Measurements from ENCODE around the gene ELOVL5.
"Not testable (repeated sequence)": the region's sequence is repeated elsewhere in the genome, so short reads cannot be mapped to it uniquely, and the experiment has no call there.

ELOVL5 gene

GRCh38 chr6:53309059-53309900 lies 39.5 kb downstream of the ELOVL5 start:
- no peaks in the 10 kb centered on the region for H3K36me3 ChIP-seq (ENCODE audit: control insufficient read depth, insufficient read depth, low read length)
- no peaks in the 10 kb centered on the region for H3K9me3 ChIP-seq (ENCODE audit: control insufficient read depth, low read length)
- no peak overlapping the region for H3K27ac ChIP-seq (ENCODE audit: insufficient read depth, low read depth, low read length, poor library complexity, severe bottlenecking)
- H3K4me3 ChIP-seq (ENCODE audit: insufficient read depth, low read depth, low read length) = no peak overlapping the region
- H3K27me3 ChIP-seq (ENCODE audit: control insufficient read depth, insufficient read depth, low read length, poor library complexity, severe bottlenecking) = no peaks in the 10 kb centered on the region
- 89 to 90% methylated on average over 7 of the region's 7 CpGs for WGBS, 2 experiments
- H3K4me1 ChIP-seq (ENCODE audit: control insufficient read depth, insufficient read depth, low read length) = no peaks in the 10 kb centered on the region

GRCh38 chr6:53306819-53307347 lies 41.9 kb downstream of the ELOVL5 start:
- H3K27ac ChIP-seq (ENCODE audit: insufficient read depth, low read depth, low read length, poor library complexity, severe bottlenecking) = no peak overlapping the region
- WGBS, 2 experiments = 93% methylated on average over 1 of the region's 1 CpG

GRCh38 chr6:53306217-53306616 lies 42.5 kb downstream of the ELOVL5 start:
- H3K27ac ChIP-seq (ENCODE audit: insufficient read depth, low read depth, low read length, poor library complexity, severe bottlenecking); H3K9me3 ChIP-seq (ENCODE audit: control insufficient read depth, low read length); H3K27me3 ChIP-seq (ENCODE audit: control insufficient read depth, insufficient read depth, low read length, poor library complexity, severe bottlenecking); H3K4me3 ChIP-seq (ENCODE audit: insufficient read depth, low read depth, low read length); H3K36me3 ChIP-seq (ENCODE audit: control insufficient read depth, insufficient read depth, low read length): not testable (repeated sequence)
- peaks cover 12% of the 10 kb centered on the region for H3K4me1 ChIP-seq (ENCODE audit: control insufficient read depth, insufficient read depth, low read length)
- WGBS, 2 experiments = 90% methylated on average over 1 of the region's 1 CpG; no CpG with 5 or more reads in 1 of the 2 experiments

More at GRCh38 chr6:53306819-53307347, 41.9 kb downstream of the ELOVL5 start:
- no peaks in the 10 kb centered on the region for H3K9me3 ChIP-seq (ENCODE audit: control insufficient read depth, low read length)
- H3K4me1 ChIP-seq (ENCODE audit: control insufficient read depth, insufficient read depth, low read length) = peaks cover 5% of the 10 kb centered on the region
- H3K36me3 ChIP-seq (ENCODE audit: control insufficient read depth, insufficient read depth, low read length) = no peaks in the 10 kb centered on the region
- no peaks in the 10 kb centered on the region for H3K27me3 ChIP-seq (ENCODE audit: control insufficient read depth, insufficient read depth, low read length, poor library complexity, severe bottlenecking)
- H3K4me3 ChIP-seq (ENCODE audit: insufficient read depth, low read depth, low read length) = no peak overlapping the region

GRCh38 chr6:53305506-53306005 lies 43.2 kb downstream of the ELOVL5 start:
- 91 to 93% methylated on average over 37 of the region's 37 CpGs for WGBS, 2 experiments

GRCh38 chr6:53304953-53305352 lies 43.8 kb downstream of the ELOVL5 start:
- H3K27ac ChIP-seq (ENCODE audit: insufficient read depth, low read depth, low read length, poor library complexity, severe bottlenecking); H3K9me3 ChIP-seq (ENCODE audit: control insufficient read depth, low read length); H3K27me3 ChIP-seq (ENCODE audit: control insufficient read depth, insufficient read depth, low read length, poor library complexity, severe bottlenecking); H3K36me3 ChIP-seq (ENCODE audit: control insufficient read depth, insufficient read depth, low read length); H3K4me3 ChIP-seq (ENCODE audit: insufficient read depth, low read depth, low read length): not testable (repeated sequence)
- WGBS, 2 experiments = 90 to 96% methylated on average over 2 to 22 of the region's 32 CpGs
- H3K4me1 ChIP-seq (ENCODE audit: control insufficient read depth, insufficient read depth, low read length) = peaks cover 16% of the 10 kb centered on the region

More at GRCh38 chr6:53305506-53306005, 43.2 kb downstream of the ELOVL5 start:
- H3K4me3 ChIP-seq (ENCODE audit: insufficient read depth, low read depth, low read length); H3K36me3 ChIP-seq (ENCODE audit: control insufficient read depth, insufficient read depth, low read length); H3K9me3 ChIP-seq (ENCODE audit: control insufficient read depth, low read length); H3K27me3 ChIP-seq (ENCODE audit: control insufficient read depth, insufficient read depth, low read length, poor library complexity, severe bottlenecking); H3K27ac ChIP-seq (ENCODE audit: insufficient read depth, low read depth, low read length, poor library complexity, severe bottlenecking): not testable (repeated sequence)
- H3K4me1 ChIP-seq (ENCODE audit: control insufficient read depth, insufficient read depth, low read length) = peaks cover 16% of the 10 kb centered on the region

- H3K27me3 ChIP-seq (ENCODE audit: control insufficient read depth, insufficient read depth, low read length, poor library complexity, severe bottlenecking) = no peaks in the 10 kb centered on the region
- H3K9me3 ChIP-seq (ENCODE audit: control insufficient read depth, low read length) = no peaks in the 10 kb centered on the region
- no peak overlapping the region for H3K27ac ChIP-seq (ENCODE audit: insufficient read depth, low read depth, low read length, poor library complexity, severe bottlenecking)
- no peaks in the 10 kb centered on the region for H3K36me3 ChIP-seq (ENCODE audit: control insufficient read depth, insufficient read depth, low read length)
- H3K4me1 ChIP-seq (ENCODE audit: control insufficient read depth, insufficient read depth, low read length) = peaks cover 21% of the 10 kb centered on the region
- H3K4me3 ChIP-seq (ENCODE audit: insufficient read depth, low read depth, low read length) = no peak overlapping the region
- 62 to 76% methylated on average over 6 of the region's 6 CpGs for WGBS, 2 experiments
These were observed 45.9 kb downstream of the ELOVL5 start for GRCh38 chr6:53302678-53303360.

GRCh38 chr6:53301801-53302537 lies 46.8 kb downstream of the ELOVL5 start:
- Histone ChIP-seq H3K4me1 (ENCODE audit: control insufficient read depth, insufficient read depth, low read length) (peaks cover 21% of the 10 kb centered on the region), H3K27me3 (ENCODE audit: control insufficient read depth, insufficient read depth, low read length, poor library complexity, severe bottlenecking) (no peaks in the 10 kb centered on the region), H3K27ac (ENCODE audit: insufficient read depth, low read depth, low read length, poor library complexity, severe bottlenecking) (no peak overlapping the region), H3K36me3 (ENCODE audit: control insufficient read depth, insufficient read depth, low read length) (no peaks in the 10 kb centered on the region), H3K9me3 (ENCODE audit: control insufficient read depth, low read length) (no peaks in the 10 kb centered on the region), H3K4me3 (ENCODE audit: insufficient read depth, low read depth, low read length) (no peak overlapping the region)
- 83 to 84% methylated on average over 6 to 7 of the region's 7 CpGs for WGBS, 2 experiments

GRCh38 chr6:53300656-53301551 lies 47.8 kb downstream of the ELOVL5 start:
- no peak overlapping the region for H3K27ac ChIP-seq (ENCODE audit: insufficient read depth, low read depth, low read length, poor library complexity, severe bottlenecking)
- no peaks in the 10 kb centered on the region for H3K36me3 ChIP-seq (ENCODE audit: control insufficient read depth, insufficient read depth, low read length)
- H3K4me1 ChIP-seq (ENCODE audit: control insufficient read depth, insufficient read depth, low read length) = peaks cover 21% of the 10 kb centered on the region
- 87% methylated on average over 9 of the region's 9 CpGs for WGBS, 2 experiments
- no peaks in the 10 kb centered on the region for H3K9me3 ChIP-seq (ENCODE audit: control insufficient read depth, low read length)
- H3K27me3 ChIP-seq (ENCODE audit: control insufficient read depth, insufficient read depth, low read length, poor library complexity, severe bottlenecking) = no peaks in the 10 kb centered on the region
- no peak overlapping the region for H3K4me3 ChIP-seq (ENCODE audit: insufficient read depth, low read depth, low read length)

- no peaks in the 10 kb centered on the region for H3K27me3 ChIP-seq (ENCODE audit: control insufficient read depth, insufficient read depth, low read length, poor library complexity, severe bottlenecking)
- H3K4me1 ChIP-seq (ENCODE audit: control insufficient read depth, insufficient read depth, low read length) = peaks cover 21% of the 10 kb centered on the region
- no peak overlapping the region for H3K4me3 ChIP-seq (ENCODE audit: insufficient read depth, low read depth, low read length)
- 95 to 97% methylated on average over 7 of the region's 7 CpGs for WGBS, 2 experiments
- H3K36me3 ChIP-seq (ENCODE audit: control insufficient read depth, insufficient read depth, low read length) = no peaks in the 10 kb centered on the region
- H3K9me3 ChIP-seq (ENCODE audit: control insufficient read depth, low read length) = no peaks in the 10 kb centered on the region
- H3K27ac ChIP-seq (ENCODE audit: insufficient read depth, low read depth, low read length, poor library complexity, severe bottlenecking) = no peak overlapping the region
These were observed 49.3 kb downstream of the ELOVL5 start for GRCh38 chr6:53299331-53300005.

Measured in ectodermal cell (in vitro differentiated cells).